GM21825 (cell line): ENCODE measurements around the gene IFT27.
"Not testable (repeated sequence)": the region's sequence is repeated elsewhere in the genome, so short reads cannot be mapped to it uniquely, and the experiment has no call there.

Source experiments
- ATAC-seq: cut with Tn5 transposase; IDR thresholded peaks from one replicate; pipeline ENCODE4 v1.9.1; 2021; ENCODE audit warnings: mild to moderate bottlenecking, moderate library complexity; ENCODE audit not compliant: unreplicated experiment

Gene IFT27

DNA sequence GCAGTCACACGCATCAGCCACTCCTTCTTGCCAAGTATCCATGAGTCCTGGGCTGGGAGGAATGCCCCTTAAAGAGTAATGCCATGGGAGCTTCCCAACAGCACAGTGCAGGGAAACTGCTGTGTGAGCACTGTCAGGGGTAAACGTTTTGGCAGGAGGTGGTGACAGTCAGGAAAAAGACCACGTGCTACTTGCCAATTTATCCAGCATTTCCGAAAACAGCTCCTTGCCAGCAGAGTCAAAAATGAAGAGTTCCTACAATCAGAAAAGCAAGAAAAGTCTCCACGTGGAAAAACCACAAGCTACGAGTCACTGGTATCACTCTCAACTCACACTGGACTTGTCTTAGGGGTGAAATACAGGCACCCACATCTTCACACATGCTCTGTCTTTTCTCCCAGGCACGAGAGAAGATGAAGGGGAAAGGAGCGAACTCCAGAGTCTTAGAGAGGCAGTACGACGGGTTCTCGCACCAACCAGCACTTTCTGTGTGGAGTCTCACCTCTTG, 9.9 kb downstream of the IFT27 start:
- ATAC-seq: no peak

DNA sequence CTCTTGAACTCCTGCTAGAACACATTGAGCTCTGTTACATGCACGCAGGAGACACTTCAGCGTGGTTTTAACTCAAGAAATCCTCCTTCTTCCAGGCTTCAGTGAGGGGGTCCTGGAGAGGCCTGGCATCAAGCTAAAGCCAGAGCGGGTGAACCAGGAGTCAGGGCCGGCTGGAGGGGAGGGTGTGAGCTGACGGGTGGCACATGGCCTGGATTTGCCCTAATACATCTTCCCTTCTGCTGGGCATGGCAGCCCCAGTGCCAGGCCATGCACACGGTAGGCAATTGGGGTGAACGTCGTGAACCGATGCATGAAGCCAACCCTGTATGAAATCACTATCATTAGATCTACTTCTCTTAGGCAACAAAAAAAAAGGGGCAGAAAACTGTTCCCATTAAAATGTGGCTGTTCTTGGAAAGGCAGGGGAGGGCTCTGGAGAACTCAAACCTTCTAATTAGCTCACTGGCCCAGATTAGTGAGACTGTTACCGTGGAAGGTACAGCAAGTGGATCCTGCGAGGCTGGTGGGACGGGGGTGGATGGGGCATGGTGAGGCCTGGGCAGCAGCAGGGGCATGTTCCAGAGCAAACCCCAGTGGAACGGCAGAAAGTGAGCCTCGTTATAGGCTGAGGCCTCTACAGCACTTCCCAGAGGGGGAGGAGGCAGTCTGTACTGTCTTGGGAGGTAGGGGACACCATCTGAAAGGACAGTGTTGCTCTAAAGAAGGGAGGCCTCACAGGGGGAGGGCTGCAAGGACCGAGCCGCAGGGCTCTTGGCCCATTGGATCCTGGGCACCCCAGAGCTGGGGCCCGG, 10.6 kb downstream of the IFT27 start:
- ATAC-seq: no peak

DNA sequence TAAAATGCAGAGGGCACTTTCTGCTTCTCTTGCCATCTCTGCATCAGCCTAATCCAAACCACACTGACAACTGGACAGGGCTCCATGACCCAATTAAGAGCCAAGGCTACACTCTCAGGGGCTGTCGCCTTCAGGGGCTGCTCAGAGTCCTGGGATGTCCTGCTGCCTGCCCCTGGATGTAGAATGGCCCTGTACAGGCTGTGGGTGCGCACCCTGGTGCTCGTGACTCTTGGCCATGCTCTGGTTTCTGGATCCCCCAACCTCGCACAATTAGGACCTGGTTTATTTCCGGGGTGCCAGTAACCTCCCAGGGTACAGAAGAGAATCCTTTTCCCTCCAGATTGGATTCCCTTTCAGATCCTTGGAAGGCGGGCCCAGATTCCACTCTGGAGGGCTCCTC, 11.3 kb downstream of the IFT27 start:
- ATAC-seq: no peak

DNA sequence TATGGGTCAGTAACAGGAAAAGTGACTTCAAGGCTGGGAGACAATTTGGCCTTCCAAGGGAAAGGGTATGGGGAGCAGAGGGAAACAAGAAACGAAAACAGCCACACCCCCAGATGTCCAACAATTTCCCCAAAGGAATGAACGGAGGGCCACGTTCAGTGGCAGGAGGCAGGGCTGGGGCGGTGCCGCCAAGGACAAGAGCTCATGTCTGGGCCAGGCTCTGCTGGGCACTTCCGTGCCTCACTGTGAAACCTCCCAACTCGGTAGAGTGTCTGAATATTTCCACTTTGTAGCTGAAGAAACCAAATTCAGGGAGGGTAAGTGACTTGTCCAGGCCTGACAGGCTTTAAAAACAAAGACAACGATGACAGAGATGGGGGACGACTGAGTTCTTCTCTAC, 11.9 kb downstream of the IFT27 start:
- ATAC-seq: no peak

DNA sequence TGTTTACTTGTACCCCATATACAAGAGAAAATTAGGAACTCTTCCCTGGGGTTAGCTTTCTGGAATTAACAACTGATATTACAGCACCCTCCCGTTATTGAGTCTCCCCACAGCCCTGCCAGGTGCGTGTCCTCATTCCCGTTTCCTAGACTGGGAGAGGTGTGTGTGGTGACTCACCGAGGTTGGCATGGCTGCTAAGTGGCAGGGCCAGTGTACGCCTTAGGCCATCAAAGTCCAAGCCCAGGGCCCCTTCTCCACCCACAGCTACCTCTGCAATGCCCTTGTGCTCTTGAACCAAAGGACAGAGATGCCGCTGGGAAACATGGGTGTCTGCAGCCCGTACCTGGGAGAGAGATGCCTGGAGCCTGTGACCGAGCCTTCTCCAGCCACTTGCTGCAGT, 12.3 kb downstream of the IFT27 start:
- no peak for ATAC-seq

DNA sequence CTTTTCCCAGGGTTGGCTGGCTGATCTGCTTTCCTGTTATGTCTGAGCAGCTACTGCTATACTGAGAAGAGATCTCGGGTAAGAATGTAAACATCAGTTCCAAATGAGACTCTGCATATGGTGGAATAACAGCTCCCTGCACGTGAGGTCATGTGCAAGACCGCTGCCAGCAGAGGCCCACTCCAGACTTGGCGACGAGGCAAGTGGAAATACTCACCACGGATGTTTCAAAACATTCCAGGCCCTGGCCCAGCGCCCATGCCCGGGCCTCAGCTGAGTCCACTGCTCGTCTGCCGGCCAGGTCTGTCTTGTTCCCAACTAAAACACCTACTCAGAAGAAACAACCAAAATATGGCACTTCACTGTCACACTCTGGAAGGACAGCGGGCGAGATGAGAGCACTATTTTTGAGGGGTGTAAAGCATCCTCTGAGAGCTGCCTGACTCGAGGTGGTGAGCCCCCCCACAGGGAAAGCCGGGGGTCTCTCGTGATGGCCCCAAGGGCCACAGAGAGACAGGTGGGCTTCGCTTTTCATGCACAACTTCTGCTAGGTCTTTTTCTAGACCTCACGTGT, 13.1 kb downstream of the IFT27 start:
- ATAC-seq: no peak

DNA sequence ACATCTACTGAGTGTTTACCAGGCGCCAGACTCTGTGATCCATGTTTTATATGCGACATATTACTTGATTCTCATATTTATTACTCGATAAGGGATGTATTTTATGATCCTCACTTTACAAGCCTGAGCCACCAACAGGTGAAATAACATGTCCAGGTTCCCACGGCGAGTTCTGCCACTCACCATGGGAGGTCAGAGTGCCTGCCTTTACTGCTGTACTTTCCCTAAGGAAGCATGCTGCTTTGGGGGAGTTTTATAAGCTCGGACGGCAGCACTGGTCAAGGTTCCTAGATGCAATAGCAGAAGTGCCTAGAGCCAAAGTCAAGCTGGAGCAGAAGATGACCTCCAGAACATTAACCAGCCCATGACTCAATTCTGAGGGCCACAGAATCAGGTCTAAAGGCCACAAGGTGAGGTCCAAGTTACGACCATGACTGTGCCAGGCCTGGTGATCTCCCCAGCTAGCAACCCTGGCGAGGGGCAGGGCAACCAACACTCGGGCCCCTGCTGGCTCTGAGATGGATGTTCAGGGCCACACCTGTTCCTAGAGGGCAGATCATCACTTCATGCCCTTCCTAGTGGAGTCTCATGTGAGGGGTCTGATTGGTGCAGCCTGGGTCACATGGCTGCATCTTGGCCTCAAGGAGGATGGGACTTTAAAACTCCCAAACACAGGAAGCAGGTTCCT, 14.2 kb downstream of the IFT27 start:
- no peak for ATAC-seq

DNA sequence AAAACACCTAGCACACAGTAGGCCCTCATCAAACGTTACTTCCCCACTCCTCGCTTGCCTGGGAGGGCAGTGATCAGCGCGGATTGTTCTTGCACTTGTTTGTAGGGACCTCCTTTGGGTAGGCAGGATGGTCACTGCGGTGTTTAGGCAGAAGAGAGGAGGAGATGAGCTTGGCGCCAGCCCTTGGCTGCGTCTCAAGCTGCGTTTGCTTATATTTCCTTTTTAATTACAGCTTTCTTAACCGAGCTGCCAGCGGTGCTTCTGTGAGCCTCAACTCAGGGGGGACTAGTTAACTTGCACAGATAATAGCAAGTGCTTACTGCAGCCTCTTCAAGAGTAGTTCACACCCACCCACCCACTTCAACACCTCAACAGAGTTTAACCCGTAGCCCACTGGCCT, 15.1 kb downstream of the IFT27 start:
- no peak for ATAC-seq

DNA sequence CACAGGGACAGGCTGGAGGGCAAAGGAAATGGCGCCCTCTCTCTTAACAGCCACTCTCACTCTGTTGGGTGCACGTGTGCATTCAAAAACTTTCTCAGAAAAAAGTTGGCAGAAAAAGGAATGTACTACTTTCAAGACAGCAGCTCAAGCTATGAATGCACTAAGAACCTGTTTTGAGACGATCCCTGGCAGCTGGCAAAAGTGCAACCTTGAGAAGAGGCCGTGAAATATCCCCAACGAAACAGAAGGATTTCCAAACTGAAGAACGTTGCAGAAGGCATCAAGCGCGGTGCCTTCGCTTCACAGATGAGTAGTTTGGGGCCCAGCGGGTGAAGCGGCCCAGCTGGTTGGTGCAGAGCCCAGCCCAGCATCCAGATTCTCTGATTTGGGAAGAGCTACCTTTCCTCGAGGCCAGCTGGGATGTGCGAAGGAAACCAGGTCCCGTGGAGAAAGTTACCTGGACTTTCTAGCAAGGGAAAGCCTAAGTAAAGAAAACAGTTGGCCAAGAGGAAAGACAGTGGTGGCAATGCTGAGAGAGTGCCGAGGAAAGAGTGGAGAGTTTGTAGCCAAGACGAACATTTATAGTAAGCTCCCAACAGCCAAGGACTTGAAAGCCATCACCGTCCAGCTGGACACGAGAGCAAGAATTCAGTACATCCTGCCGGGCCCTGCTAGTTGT, 16.3 kb downstream of the IFT27 start:
- ATAC-seq: no peak

DNA sequence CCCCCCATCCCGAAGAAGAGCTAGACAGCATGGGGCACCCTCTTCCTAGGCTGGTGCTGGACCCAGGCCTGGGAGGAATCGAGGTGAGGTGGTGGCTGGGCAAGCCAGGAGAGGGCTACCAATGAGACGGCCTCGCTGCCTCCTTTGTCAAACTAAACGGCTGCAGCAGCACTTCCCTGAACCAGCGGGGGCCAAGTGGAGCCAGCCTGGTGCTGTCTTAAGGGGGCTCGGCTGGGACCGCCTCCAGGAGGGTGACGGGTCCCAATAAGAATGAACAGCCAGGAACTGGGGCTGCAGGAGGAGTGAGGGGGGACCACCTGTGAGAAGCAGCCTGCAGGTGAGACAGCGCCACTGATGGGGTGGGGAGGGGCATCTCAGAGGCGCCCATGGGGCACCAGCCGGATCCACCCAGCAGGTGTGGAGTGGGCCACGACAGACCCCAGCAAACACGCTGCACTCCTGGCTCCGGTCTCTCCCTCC, 17.1 kb downstream of the IFT27 start:
- no peak for ATAC-seq

DNA sequence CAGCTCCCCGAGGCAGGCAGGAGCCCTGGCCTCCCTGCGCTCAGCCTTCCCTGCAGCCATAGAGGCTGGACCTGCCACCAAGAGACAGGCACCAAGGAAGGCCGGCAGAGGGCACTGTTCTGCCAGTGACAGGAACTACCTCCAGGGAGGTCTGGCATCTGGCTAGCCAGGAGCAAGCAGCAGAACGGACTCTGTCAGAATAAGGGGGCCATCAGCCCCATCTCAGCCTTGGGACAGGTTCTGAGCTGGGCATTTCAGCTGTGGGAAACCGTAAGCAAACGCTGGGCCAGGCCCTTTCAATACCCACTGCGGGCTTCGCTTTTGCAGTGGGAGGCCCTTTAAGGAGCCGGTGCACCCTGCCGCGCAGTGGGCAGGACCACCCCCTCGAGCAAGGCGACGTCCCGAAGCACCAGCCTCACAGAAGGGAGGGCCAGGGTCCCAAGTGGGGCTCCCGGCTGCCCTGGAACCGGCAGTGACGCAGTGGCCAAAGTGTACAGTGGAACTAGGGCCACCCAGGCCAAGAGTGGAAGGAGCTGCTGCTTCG, 18.2 kb downstream of the IFT27 start:
- ATAC-seq: no peak

DNA sequence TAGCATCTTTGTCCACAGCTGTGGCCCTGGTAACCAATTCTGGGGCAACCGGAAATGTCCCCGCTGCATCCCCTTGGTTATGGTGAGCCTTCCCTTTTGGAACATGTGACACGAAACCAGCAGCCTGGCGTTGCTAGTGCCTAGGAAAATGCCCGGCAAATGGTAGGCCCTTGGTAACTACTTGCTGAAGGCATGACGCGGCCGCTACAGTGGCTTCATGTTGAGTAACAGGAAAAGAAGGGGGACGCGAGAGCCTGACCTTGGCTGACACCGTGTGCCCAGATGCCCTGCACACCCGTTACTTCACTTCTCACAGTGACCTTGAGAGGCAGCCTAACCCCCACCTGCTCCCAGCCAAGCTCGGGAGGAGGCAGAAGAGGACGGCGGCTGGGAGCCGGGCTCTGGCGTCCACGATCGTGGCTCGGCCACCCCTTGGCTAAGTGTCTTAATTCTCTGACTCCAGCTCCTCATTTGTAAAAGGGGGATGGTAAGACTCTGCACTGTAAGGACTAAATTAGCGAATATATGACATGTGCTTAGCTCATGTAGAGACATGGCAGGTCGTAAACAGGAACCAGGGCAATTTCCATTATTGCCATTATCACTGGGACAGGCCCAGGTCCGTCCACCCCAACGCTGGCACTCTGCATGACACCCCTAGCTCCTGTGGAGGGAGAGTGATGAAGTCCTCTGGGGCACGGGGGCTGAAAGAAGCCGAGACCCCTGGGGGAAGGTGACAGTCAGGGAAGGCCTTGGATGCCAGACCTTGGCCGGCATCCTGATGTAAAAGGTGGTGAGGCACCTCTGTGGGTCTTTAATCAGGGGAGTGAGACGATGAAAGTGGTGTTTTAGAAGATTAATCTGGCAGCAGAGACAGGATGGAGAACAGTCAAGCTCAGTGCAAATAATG, 18.9 kb downstream of the IFT27 start:
- ATAC-seq: no peak

DNA sequence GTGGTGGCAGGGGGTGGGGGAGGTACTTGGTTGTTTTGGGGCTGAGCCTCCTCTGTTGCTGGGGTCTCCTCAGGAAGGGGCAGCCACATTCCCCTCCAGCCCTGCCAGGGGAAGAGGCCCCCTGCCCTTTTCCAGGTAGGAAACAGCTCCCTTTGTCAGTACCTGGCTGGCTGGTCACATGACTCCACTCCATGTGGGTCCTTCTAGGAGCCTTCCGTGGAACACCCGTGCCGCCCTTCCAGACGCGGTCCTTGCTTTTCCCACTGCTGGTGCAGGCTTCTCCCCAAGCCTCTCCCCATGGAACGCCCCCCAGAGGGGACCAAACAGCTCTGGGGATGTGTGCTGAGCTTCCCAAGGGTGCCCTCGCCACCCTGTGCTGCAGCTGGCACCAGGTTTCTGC, 19.9 kb downstream of the IFT27 start:
- ATAC-seq: no peak

DNA sequence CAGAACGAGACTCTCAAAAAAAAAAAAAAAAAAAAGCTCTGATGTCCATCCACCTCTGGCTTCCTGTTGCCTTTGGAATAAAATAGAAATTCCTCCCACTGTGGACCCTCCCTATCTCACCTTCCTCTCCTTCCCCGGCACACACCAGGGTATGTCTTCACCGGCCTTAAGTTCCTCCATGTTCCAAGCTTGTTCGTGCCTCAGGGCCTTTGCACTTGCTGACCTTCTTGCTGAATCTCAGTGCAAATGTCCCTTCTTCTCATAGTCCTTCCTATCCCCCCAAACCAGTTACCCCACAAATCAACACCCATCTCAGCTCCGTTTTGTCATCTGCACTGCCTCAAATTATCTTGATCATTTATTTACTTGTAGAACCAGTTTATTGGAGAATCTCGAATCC, 20.6 kb downstream of the IFT27 start:
- no peak for ATAC-seq

DNA sequence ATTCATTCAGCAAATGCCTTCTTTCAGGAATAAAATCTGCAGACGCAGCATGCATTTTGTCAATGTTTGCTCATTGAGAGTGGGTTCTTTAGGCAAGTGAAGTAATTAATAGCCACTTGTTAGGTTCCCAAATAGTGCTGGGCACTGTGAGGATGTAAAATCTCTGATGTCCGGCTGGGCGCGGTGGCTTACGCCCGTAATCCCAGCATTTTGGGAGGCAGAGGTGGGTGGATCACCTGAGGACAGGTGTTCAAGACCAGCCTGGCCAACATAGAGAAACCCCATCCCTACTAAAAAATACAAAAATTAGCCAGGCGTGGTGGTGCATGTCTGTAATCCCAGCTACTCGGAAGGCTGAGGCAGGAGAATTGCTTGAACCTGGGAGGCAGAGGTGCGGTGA, 21.0 kb downstream of the IFT27 start:
- ATAC-seq: not testable (repeated sequence)

DNA sequence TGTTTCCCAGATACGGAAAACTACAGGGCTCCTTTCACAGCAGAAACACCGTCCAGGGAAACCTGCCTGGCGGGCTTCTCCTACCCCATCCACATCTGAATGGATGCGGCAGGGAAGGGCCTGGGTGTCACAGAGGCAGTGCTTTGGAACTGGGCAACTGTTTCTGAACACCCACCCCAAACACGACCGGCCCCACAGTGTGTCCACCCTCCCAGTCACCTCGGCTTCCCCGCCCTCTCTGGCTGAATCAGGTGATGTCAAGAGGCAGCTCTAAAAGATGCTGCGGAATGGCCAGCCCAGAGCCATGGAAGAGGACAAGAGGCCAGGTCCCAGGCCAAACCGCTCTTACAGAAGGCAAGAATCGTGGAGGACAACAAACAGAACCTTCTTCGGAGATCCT, 22.0 kb downstream of the IFT27 start:
- no peak for ATAC-seq

DNA sequence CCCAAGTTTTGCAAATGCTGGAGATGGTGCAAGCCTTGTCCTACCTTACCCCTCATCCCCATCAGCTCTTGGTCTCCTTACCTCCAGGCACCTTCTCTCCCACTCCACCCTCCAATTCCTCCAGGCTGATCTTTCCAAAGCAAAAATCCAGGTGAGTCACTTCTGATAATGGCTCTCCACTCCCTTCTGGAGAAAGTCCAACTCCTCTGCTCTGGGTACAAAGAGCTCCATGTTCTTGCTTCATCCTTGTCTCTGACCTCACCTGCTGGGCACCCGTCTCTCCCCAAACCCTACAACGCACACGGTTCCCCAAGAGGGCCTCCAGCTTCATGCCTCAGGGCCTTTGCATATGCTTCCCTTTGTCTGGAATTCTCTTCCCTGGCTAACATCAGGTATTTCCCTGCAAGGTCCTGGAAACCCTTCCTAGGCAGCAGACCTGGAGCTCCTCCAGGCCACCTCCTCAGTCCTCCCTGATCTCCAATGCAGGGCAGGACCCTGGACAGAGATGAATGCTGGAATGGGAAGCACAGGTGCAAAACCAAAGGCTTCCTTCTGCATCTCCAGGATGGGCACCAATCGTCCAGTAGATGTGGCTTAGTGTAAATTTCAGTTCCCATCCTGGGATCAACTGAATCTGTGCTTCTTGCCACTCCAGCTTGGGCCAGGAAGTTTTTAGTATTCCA, 22.7 kb downstream of the IFT27 start:
- ATAC-seq: no peak

DNA sequence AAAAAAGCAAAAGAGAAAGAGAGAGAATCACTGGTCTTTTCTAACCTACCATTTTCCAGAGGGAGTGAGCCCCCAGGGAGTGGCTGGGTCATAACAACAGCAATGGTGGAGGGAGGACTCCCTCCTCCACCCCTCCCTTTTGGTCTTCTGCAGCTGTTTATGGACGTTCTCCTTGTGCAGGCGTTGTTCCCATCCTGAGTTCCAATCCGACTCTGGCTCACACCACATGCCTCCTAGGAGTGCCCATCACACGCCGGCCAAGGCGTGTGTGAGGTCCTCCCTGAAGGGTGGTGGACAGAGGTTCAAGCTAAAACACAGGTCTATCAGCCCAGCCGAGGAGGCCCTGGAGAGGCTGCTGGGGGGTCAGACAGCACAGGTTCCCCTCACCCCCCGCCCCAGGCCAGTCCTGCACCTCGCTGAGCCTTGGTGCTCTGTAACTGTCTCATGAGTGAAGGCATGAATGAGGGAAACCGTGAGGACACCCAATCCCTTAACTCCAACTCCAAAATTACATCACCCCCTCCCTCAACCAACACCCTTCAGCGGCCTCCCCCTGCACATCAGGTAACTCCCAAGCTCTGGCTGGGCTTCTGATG, 29.4 kb downstream of the IFT27 start:
- ATAC-seq: no peak
